Choroid plexus epithelial cell (primary cell): Measurements from ENCODE around the gene GRAMD1B.

Experiments
- DNase-seq: peaks from one replicate; pipeline ENCODE4 v3.0.0-alpha.2; 2010; ENCODE audit warnings: low read depth
- H3K4me3 ChIP-seq: 2 replicates; pipeline ENCODE4 v1.5.1; 2011; ENCODE audit warnings: low read depth, mild to moderate bottlenecking, control low read depth, low read length, moderate library complexity
- TF ChIP-seq, protein P1 (sequence below): conservative IDR thresholded peaks from 2 replicates; pipeline ENCODE4 v1.5.1; 2011; ENCODE audit warnings: low read depth, mild to moderate bottlenecking, control low read depth, inconsistent platforms, low read length, moderate library complexity

The GRAMD1B gene

DNA sequence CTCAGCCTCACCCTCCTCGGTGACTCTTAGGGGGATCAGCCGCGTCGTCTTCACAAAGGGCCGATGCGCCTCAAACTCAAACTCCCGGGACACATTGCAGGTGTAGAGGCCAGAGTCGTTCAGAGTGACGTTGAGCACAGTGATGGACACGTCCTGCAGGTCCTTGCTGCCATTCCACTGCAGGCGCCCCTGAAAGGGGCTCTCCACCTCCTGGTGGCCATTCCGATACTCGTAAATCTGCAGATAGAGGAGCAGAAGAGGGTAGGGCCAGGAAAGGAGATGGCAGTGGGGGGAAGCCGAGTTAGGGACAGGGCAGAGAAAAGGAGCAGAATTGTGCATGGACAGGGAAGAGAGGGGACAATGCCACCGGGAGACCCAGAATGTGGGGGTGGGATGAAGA lies 212.4 kb downstream of the GRAMD1B start:
- no peak for DNase-seq
- TF ChIP-seq, protein P1, sequence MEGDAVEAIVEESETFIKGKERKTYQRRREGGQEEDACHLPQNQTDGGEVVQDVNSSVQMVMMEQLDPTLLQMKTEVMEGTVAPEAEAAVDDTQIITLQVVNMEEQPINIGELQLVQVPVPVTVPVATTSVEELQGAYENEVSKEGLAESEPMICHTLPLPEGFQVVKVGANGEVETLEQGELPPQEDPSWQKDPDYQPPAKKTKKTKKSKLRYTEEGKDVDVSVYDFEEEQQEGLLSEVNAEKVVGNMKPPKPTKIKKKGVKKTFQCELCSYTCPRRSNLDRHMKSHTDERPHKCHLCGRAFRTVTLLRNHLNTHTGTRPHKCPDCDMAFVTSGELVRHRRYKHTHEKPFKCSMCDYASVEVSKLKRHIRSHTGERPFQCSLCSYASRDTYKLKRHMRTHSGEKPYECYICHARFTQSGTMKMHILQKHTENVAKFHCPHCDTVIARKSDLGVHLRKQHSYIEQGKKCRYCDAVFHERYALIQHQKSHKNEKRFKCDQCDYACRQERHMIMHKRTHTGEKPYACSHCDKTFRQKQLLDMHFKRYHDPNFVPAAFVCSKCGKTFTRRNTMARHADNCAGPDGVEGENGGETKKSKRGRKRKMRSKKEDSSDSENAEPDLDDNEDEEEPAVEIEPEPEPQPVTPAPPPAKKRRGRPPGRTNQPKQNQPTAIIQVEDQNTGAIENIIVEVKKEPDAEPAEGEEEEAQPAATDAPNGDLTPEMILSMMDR = no peak
- no peak overlapping the region for H3K4me3 ChIP-seq

DNA sequence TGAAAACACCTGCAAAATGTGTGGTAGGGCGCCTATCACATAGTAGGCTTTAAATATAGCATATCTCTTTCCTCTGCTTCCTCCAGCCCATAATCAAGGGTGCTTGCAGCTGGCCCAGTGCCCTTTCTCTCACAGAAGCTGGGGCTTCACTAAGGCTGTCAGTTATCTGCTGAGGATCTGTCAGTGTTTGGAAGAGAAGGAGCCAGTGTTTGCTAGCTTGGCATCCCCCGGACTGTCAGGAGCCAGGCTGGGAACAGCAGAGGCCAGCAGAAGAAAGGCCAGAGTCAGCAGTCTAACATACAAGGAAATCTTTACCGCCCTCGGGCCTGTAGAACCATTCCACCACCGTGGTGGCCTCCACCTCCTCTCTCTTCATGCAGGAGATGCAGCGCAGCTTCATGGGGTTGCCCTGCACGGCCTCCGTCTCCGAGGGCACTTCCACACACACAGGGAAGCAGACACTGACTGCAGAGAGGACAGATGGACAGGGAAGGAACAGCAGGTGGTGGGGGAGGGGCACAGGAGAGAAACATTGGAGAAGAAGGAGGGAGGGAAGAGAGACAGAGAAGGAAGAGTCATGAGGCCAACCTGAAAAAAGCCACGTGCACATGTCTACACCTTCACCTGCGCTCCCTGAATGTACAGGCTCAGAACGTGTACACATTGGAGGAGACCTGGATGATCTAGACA lies 215.4 kb downstream of the GRAMD1B start:
- TF ChIP-seq, protein P1 = no peak
- no peak overlapping the region for H3K4me3 ChIP-seq
- no peak for DNase-seq

DNA sequence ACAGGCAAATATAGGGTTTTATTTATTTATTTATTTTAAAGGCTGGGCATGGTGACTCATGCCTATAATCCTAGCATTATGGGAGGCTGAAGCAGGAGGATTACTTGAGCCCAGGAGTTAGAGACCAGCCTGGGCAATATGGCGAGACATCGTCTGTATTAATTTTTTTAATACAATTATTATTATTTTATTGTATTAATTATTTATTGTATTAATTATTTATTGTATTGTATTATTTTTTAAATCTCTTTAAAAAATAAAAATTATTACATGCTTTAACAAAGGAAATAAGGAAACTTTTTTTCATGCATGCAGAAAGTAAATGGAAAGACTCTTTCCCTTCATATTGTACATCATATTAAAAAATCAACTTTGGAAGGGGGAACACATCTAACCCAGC lies 220.8 kb downstream of the GRAMD1B start:
- no peak overlapping the region for H3K4me3 ChIP-seq
- DNase-seq = no peak
- TF ChIP-seq, protein P1 = no peak

DNA sequence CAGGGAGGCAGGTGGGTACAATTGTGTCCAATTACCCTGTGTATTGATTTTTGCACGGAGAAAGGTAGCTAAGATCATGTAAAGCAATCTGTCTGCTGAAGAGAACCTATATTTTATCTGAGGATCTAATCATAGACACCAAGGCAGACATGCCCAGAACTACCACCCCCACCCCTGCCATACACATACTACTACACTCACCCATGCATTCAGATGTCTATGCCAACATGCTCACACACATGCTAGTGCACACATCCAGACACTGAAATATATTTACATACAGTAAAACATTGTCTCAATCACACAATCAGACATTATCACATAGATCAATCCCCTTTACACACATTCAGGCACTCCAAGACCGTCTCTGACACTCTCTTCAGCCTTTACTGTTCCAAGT lies 222.5 kb downstream of the GRAMD1B start:
- H3K4me3 ChIP-seq = no peak overlapping the region
- TF ChIP-seq, protein P1 = no peak
- no peak for DNase-seq

DNA sequence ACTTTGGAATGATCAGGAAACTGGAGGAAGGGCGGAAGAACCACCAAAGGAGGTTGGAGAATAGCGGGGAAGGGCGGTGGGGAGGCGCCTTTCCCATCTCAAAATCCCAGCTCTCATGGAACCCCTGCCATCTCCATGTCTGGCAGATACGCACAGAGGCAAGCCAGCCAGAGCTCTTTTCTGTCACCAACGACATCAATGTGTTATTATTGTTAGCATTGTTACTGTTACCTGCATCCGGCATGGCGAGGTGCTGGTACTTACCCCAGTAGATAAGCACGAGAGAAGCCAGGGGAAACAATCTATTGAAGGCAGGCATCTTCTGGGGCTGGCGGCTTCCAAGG lies 223.4 kb downstream of the GRAMD1B start:
- TF ChIP-seq, protein P1 = no peak
- H3K4me3 ChIP-seq = no peak overlapping the region
- no peak for DNase-seq

DNA sequence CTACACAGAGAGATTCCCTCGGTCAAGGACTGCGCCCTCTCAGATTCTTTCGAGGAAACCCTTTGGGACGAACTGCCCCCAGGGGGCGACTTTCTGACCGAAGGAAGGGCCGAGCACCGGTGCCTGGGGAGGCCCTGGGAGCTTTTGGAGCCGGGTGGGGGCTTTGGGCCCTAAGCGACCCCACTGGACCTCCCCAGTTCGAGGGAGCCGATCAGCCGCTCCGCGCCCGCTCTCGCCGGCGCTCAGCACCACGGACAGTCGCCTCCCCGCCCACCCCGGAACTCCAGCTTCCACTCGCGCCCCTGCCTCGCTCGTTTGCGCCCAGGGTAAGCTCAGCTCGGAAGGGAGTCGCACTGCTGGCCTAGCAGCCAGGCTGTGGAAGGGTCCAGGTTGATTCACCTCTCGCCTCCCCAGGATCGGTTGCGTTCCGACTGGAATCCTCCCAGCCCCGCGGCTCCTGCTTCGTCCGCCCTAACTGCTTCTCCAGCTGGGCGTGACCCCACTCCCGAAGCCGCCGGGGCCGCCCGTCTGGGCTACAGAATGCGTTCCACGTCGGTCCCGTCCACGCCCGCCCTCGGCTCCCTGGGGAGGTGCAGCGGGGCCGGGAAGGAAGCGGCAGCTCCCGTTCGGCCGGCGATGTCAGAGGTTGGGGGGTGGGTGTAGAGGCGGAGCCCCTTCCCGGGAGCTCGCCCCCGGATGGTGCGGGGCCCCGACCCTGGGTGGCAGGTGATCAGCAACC lies 223.9 kb downstream of the GRAMD1B start:
- peak overlapping the region; percentile 66 for H3K4me3 ChIP-seq
- DNase-seq = peak; percentile 55
- TF ChIP-seq, protein P1 = no peak
